Loucy (cell line): Measurements from ENCODE around the gene FARS2.

Source experiments
- EZH2phosphoT487 ChIP-seq: fragments of 200-600 bp; IDR thresholded peaks from 2 replicates; pipeline ENCODE4 v1.6.1; 2018; ENCODE audit warnings: antibody characterized with exemption, mild to moderate bottlenecking, moderate library complexity, borderline replicate concordance
- TF ChIP-seq, protein P1 (sequence below): fragments of 200-600 bp; sonication (generic); conservative IDR thresholded peaks from 2 replicates; pipeline ENCODE4 v1.5.1; 2014; ENCODE audit warnings: mild to moderate bottlenecking, antibody characterized with exemption, low read length

DNA sequence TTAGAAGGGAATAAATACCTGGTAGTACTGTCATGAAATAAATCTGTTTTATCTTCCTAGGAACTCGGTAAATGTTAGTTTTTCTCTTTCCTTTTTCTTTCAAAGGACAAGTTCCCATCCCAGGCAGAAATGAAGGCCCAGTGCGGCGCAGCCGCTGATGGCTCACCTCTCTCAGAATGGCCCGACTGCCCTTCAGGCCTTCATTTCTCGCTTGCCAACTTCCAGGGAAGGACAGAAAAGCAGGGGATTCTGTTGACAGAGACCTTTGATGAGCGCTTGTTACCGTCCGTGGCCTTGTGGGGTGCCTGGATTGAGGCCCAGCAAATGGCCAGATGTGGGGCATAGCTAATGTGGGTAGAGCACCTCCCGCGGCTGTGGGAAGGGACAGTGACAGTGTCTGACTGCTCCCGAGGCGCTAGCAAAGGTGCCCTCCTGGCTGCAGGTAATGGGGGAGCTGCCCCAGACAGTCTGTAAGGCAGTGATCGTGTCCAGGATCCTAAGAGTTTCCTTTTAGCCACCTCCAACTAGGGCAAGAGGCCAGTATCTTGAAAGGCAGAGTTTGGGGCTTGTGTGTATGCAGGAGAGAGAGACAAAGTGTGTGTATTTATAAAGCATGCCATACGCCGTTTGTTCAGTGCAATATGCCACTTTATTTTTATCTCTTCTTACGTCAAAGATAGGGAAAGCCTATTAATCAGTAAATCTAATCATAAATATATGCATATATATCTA, 391.3 kb downstream of the FARS2 start:
- TF ChIP-seq, protein P1, sequence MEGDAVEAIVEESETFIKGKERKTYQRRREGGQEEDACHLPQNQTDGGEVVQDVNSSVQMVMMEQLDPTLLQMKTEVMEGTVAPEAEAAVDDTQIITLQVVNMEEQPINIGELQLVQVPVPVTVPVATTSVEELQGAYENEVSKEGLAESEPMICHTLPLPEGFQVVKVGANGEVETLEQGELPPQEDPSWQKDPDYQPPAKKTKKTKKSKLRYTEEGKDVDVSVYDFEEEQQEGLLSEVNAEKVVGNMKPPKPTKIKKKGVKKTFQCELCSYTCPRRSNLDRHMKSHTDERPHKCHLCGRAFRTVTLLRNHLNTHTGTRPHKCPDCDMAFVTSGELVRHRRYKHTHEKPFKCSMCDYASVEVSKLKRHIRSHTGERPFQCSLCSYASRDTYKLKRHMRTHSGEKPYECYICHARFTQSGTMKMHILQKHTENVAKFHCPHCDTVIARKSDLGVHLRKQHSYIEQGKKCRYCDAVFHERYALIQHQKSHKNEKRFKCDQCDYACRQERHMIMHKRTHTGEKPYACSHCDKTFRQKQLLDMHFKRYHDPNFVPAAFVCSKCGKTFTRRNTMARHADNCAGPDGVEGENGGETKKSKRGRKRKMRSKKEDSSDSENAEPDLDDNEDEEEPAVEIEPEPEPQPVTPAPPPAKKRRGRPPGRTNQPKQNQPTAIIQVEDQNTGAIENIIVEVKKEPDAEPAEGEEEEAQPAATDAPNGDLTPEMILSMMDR, result no peak
- TF ChIP-seq EZH2phosphoT487, result no peak
